ENCODE data around the gene MDM2.

Gene MDM2

GRCh38 chr12:68772714-68773113, 35.3 kb upstream of the MDM2 start:
- Histone ChIP-seq H3K4me2 (ENCODE audit: low read length) (peak overlapping the region; percentile 56), H3K27me3 (ENCODE audit: insufficient read depth, low read length) (no peaks in the 10 kb centered on the region), H3K4me1 (ENCODE audit: insufficient read depth, low read length, severe bottlenecking) (peaks cover 71% of the 10 kb centered on the region), H3K9me2 (ENCODE audit: low read depth, low read length) (no peaks in the 10 kb centered on the region), H4K20me1 (ENCODE audit: insufficient read depth, low read length) (no peaks in the 10 kb centered on the region), H3K9ac (ENCODE audit: low read length) (peak overlapping the region; percentile 59; the same call in 1 of the 2 replicates), H3K4me3 (ENCODE audit: low read depth, low read length, poor library complexity, severe bottlenecking) (peak overlapping the region; percentile 11), H2AFZ (ENCODE audit: low read length) (no peak overlapping the region), H3K79me2 (ENCODE audit: insufficient read depth, low read length) (no peaks in the 10 kb centered on the region), H3K27ac (ENCODE audit: low read depth, low read length, poor library complexity, severe bottlenecking) (peak overlapping the region; percentile 99), H3K9me3 (ENCODE audit: low read length) (no peaks in the 10 kb centered on the region), H3F3A (ENCODE audit: insufficient read depth, low read length) (peaks cover 4% of the 10 kb centered on the region; the same call in 1 of the 2 replicates), H3K36me3 (ENCODE audit: insufficient read depth, low read length) (no peaks in the 10 kb centered on the region)
- TF ChIP-seq, protein P1, sequence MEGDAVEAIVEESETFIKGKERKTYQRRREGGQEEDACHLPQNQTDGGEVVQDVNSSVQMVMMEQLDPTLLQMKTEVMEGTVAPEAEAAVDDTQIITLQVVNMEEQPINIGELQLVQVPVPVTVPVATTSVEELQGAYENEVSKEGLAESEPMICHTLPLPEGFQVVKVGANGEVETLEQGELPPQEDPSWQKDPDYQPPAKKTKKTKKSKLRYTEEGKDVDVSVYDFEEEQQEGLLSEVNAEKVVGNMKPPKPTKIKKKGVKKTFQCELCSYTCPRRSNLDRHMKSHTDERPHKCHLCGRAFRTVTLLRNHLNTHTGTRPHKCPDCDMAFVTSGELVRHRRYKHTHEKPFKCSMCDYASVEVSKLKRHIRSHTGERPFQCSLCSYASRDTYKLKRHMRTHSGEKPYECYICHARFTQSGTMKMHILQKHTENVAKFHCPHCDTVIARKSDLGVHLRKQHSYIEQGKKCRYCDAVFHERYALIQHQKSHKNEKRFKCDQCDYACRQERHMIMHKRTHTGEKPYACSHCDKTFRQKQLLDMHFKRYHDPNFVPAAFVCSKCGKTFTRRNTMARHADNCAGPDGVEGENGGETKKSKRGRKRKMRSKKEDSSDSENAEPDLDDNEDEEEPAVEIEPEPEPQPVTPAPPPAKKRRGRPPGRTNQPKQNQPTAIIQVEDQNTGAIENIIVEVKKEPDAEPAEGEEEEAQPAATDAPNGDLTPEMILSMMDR (IDR thresholded peaks at IDR 0.05; ENCODE audit: low read length), result no peak
- TF ChIP-seq EZH2 (IDR thresholded peaks at IDR 0.05; ENCODE audit: borderline replicate concordance, low read length), result no peak

GRCh38 chr12:68773582-68773981, 34.4 kb upstream of the MDM2 start:
- H3K27ac ChIP-seq (ENCODE audit: low read depth, low read length, poor library complexity, severe bottlenecking), result peak overlapping the region; percentile 99
- H3K27me3 ChIP-seq (ENCODE audit: insufficient read depth, low read length), result no peaks in the 10 kb centered on the region
- no peaks in the 10 kb centered on the region; the same call in 1 of the 2 replicates for H3F3A ChIP-seq (ENCODE audit: insufficient read depth, low read length)

GRCh38 chr12:68775121-68775630, 32.8 kb upstream of the MDM2 start:
- H3K4me1 ChIP-seq (ENCODE audit: insufficient read depth, low read length, severe bottlenecking), result peaks cover 71% of the 10 kb centered on the region

More at GRCh38 chr12:68773582-68773981, 34.4 kb upstream of the MDM2 start:
- H3K9ac ChIP-seq (ENCODE audit: low read length), result peak overlapping the region; percentile 59
- H4K20me1 ChIP-seq (ENCODE audit: insufficient read depth, low read length), result no peaks in the 10 kb centered on the region
- H3K36me3 ChIP-seq (ENCODE audit: insufficient read depth, low read length), result no peaks in the 10 kb centered on the region
- peaks cover 71% of the 10 kb centered on the region for H3K4me1 ChIP-seq (ENCODE audit: insufficient read depth, low read length, severe bottlenecking)
- no peaks in the 10 kb centered on the region for H3K79me2 ChIP-seq (ENCODE audit: insufficient read depth, low read length)
- H2AFZ ChIP-seq (ENCODE audit: low read length), result no peak overlapping the region
- no peak for TF ChIP-seq EZH2 (IDR thresholded peaks at IDR 0.05; ENCODE audit: borderline replicate concordance, low read length)
- TF ChIP-seq, protein P1 (IDR thresholded peaks at IDR 0.05; ENCODE audit: low read length), result no peak
- no peaks in the 10 kb centered on the region for H3K9me3 ChIP-seq (ENCODE audit: low read length)
- no peak overlapping the region for H3K4me3 ChIP-seq (ENCODE audit: low read depth, low read length, poor library complexity, severe bottlenecking)
- peak overlapping the region; percentile 56 for H3K4me2 ChIP-seq (ENCODE audit: low read length)
- no peaks in the 10 kb centered on the region for H3K9me2 ChIP-seq (ENCODE audit: low read depth, low read length)

More at GRCh38 chr12:68775121-68775630, 32.8 kb upstream of the MDM2 start:
- no peak overlapping the region for H3K4me2 ChIP-seq (ENCODE audit: low read length)
- no peak overlapping the region for H3K4me3 ChIP-seq (ENCODE audit: low read depth, low read length, poor library complexity, severe bottlenecking)
- no peak for TF ChIP-seq EZH2 (IDR thresholded peaks at IDR 0.05; ENCODE audit: borderline replicate concordance, low read length)
- TF ChIP-seq, protein P1 (IDR thresholded peaks at IDR 0.05; ENCODE audit: low read length), result no peak
- no peaks in the 10 kb centered on the region for H3K27me3 ChIP-seq (ENCODE audit: insufficient read depth, low read length)
- no peaks in the 10 kb centered on the region for H3K36me3 ChIP-seq (ENCODE audit: insufficient read depth, low read length)
- H3K9me3 ChIP-seq (ENCODE audit: low read length), result no peaks in the 10 kb centered on the region
- H3K9ac ChIP-seq (ENCODE audit: low read length), result no peak overlapping the region
- H4K20me1 ChIP-seq (ENCODE audit: insufficient read depth, low read length), result no peaks in the 10 kb centered on the region
- H3K79me2 ChIP-seq (ENCODE audit: insufficient read depth, low read length), result no peaks in the 10 kb centered on the region
- no peak overlapping the region for H2AFZ ChIP-seq (ENCODE audit: low read length)
- no peaks in the 10 kb centered on the region; the same call in 1 of the 2 replicates for H3F3A ChIP-seq (ENCODE audit: insufficient read depth, low read length)
- peak overlapping the region; percentile 99 for H3K27ac ChIP-seq (ENCODE audit: low read depth, low read length, poor library complexity, severe bottlenecking)
- no peaks in the 10 kb centered on the region for H3K9me2 ChIP-seq (ENCODE audit: low read depth, low read length)

Data from OCI-LY1 (cell line).